Ramos (cell line): ENCODE results near the gene HOXB9.

Experiments used
- in situ Hi-C: fragments of 300-500 bp; cut with MboI; formaldehyde crosslinking; loops from one replicate; pipeline ENCODE4 v1.14.3; 2022; ENCODE audit warnings: low sequenced_read_pairs; ENCODE audit not compliant: unreplicated experiment

The HOXB9 gene

GRCh38 chr17:48574505-48575065 lies 51.6 kb downstream of the HOXB9 start:
- in situ Hi-C loops: no loop called here

- in situ Hi-C loops: no loop called here
Measured at GRCh38 chr17:48571826-48572417, 54.2 kb downstream of the HOXB9 start.
